ENCODE results near the gene TMIGD1.

Gene TMIGD1

DNA sequence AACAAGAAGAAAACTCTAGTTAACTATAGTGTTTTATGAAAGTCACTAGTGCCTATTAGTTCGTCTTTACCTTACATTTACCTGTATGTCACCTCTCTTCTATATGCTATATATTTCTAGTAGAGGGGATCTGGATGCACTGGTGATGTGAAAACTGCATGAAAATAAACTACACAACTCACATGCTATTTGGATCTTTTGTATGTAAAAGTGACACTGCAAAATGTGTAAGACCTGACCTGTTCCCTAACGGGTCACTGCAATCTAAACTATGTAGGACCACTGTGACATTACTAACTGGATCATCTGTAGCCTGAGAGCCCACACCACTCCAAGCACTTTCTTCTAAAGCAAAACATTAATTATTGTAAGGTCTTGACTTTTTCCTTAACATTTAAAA is 43.8 kb downstream of the TMIGD1 start:
- no peak for DNase-seq (ENCODE audit: low spot score)

- DNase-seq (ENCODE audit: low spot score): no peak
These were observed 54.7 kb downstream of the TMIGD1 start for GRCh38 chr17:30279156-30279555.

DNA sequence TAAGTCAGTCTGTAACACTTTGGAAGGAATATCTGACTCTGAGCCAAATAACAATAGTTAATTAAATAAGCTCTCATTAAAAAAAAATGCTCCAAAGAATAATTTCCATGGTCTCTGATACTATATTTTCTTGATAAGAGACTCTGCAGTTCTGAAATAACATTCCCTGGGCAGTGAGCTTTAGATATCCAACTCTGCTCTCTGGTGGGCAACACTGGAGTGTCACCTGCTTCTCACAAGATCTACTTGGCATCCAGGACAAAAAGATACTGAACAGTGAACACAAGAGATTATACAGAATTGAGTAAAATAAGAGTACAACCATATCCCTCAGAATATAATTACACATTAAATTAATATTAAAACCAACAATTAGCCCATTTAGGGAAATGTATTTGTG is 55.8 kb downstream of the TMIGD1 start:
- DNase-seq (ENCODE audit: low spot score): no peak

DNA sequence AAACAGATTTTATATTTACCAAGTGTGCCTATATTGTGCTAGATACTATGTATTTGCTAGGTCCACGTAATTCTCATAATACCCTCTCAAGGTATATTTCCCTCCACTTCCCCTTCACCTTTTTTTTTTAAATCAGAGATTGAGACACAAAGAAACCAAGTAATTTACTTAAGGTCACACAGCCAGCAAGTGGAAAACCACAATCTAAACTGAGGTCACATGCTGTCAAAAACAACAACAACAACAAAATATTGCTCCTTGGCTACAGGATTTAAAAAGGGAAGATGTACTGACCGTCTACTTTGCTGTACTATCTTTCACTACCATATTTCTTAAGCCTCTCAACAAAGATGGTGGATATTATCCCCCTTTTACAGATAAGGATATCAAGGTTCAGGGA is 57.9 kb downstream of the TMIGD1 start:
- DNase-seq (ENCODE audit: low spot score): no peak

- DNase-seq (ENCODE audit: low spot score): no peak
These were observed 59.0 kb downstream of the TMIGD1 start for GRCh38 chr17:30274887-30275286.

GRCh38 chr17:30273373-30273772 is 60.5 kb downstream of the TMIGD1 start:
- DNase-seq (ENCODE audit: low spot score): no peak

- DNase-seq (ENCODE audit: low spot score): no peak
These were observed 62.8 kb downstream of the TMIGD1 start for GRCh38 chr17:30271102-30271501.

DNA sequence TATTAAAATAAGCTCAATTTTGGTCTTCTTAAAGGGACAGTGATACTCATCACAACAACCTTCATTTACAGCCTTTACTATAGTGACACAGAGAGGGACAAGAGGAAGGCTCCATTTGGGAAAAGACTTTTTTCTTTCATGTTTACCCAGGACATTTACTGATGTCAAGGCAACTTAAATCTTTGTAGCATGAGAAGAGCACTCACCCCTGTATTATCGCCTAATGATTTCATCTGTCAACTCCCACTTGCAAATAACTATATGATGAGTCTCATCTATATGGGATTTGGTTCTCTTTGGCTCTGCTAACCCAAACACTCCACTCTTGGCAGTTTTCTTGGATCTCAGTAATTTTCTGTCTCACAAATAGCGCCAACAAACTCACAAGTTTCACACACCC is 66.2 kb downstream of the TMIGD1 start:
- DNase-seq (ENCODE audit: low spot score): no peak
